ENCODE data around the gene GOPC.

GOPC gene

GRCh38 chr6:117545161-117545595 is 57.1 kb downstream of the GOPC start:
- Histone ChIP-seq H3K36me3 (ENCODE audit: control insufficient read depth, insufficient read depth, low read length) (no peaks in the 10 kb centered on the region), H3K9ac (ENCODE audit: low read depth, low read length) (no peak overlapping the region)

GRCh38 chr6:117544716-117545115 is 57.6 kb downstream of the GOPC start:
- Histone ChIP-seq H3K4me3 (ENCODE audit: low read depth, low read length) (no peak overlapping the region), H3K4me1 (ENCODE audit: control insufficient read depth, insufficient read depth, low read length) (peaks cover 3% of the 10 kb centered on the region), H3K36me3 (ENCODE audit: control insufficient read depth, insufficient read depth, low read length) (no peaks in the 10 kb centered on the region), H3K9me3 (ENCODE audit: control insufficient read depth, insufficient read depth, low read length) (no peaks in the 10 kb centered on the region), H3K9ac (ENCODE audit: low read depth, low read length) (no peak overlapping the region), H3K27me3 (ENCODE audit: control insufficient read depth, insufficient read depth, low read length) (peaks cover 2% of the 10 kb centered on the region)

More at GRCh38 chr6:117545161-117545595, 57.1 kb downstream of the GOPC start:
- Histone ChIP-seq H3K27me3 (ENCODE audit: control insufficient read depth, insufficient read depth, low read length) (peaks cover 2% of the 10 kb centered on the region), H3K9me3 (ENCODE audit: control insufficient read depth, insufficient read depth, low read length) (no peaks in the 10 kb centered on the region), H3K4me3 (ENCODE audit: low read depth, low read length) (no peak overlapping the region), H3K4me1 (ENCODE audit: control insufficient read depth, insufficient read depth, low read length) (peaks cover 3% of the 10 kb centered on the region)

DNA sequence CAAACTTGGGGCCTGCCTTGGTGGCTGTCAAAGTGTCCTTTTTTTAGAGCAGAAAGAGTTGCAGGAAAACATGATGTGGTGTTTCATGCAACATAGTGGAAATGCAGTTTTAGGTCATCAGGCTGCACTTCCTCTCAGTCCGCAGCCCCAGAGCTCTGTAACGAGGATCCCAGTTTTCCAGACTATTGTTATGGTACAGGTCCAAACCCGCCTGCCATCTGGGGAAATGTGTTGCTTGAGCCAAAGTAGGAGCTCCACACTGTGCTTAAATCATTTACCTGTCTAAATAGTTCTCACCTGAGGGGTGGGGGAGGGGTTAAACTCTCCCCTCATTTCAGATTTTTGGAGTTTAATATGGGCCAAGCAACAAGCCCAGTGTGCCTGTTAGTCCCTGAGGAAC is 59.8 kb downstream of the GOPC start:
- no peaks in the 10 kb centered on the region for H3K9me3 ChIP-seq (ENCODE audit: control insufficient read depth, insufficient read depth, low read length)
- H3K36me3 ChIP-seq (ENCODE audit: control insufficient read depth, insufficient read depth, low read length) = no peaks in the 10 kb centered on the region
- no peak overlapping the region for H3K4me3 ChIP-seq (ENCODE audit: low read depth, low read length)
- no peaks in the 10 kb centered on the region for H3K4me1 ChIP-seq (ENCODE audit: control insufficient read depth, insufficient read depth, low read length)
- H3K9ac ChIP-seq (ENCODE audit: low read depth, low read length) = no peak overlapping the region
- H3K27me3 ChIP-seq (ENCODE audit: control insufficient read depth, insufficient read depth, low read length) = no peaks in the 10 kb centered on the region

DNA sequence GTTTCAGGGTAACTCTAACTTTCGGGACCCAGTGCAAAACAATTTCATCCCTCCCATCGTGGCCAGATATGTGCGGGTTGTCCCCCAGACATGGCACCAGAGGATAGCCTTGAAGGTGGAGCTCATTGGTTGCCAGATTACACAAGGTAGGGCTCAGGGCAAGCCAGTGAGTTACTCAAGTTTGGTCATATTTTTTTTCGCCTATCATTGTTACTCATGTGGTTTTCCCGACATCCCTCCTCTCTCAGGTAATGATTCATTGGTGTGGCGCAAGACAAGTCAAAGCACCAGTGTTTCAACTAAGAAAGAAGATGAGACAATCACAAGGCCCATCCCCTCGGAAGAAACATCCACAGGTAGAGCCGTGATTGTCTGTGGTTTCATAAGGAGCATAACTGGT is 61.6 kb downstream of the GOPC start:
- Histone ChIP-seq H3K27me3 (ENCODE audit: control insufficient read depth, insufficient read depth, low read length) (no peaks in the 10 kb centered on the region), H3K4me1 (ENCODE audit: control insufficient read depth, insufficient read depth, low read length) (no peaks in the 10 kb centered on the region), H3K36me3 (ENCODE audit: control insufficient read depth, insufficient read depth, low read length) (no peaks in the 10 kb centered on the region), H3K9me3 (ENCODE audit: control insufficient read depth, insufficient read depth, low read length) (no peaks in the 10 kb centered on the region), H3K9ac (ENCODE audit: low read depth, low read length) (no peak overlapping the region), H3K4me3 (ENCODE audit: low read depth, low read length) (no peak overlapping the region)

- H3K9me3 ChIP-seq (ENCODE audit: control insufficient read depth, insufficient read depth, low read length) = no peaks in the 10 kb centered on the region
- no peak overlapping the region for H3K9ac ChIP-seq (ENCODE audit: low read depth, low read length)
- H3K36me3 ChIP-seq (ENCODE audit: control insufficient read depth, insufficient read depth, low read length) = no peaks in the 10 kb centered on the region
Measured at GRCh38 chr6:117538615-117539014, 63.7 kb downstream of the GOPC start.

DNA sequence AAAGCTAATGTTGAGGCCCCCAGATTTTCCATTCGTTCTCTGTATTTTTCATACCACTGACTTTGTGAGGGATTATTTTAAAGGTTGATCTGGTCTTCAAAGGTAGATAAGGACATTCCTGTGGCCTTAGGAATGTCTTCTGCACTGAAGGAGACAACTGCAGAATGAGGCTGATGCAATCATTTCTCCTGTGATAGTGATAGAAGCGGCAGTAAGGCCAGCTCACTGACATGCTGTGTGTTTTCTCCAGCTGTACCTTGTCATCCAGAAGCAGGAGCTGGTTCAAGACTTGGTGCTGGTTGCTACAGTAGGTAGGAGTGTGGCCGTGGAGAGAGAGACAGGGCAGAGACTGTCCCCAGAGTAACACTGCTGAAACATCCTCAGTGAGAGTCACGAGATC is 66.0 kb downstream of the GOPC start:
- Histone ChIP-seq H3K4me3 (ENCODE audit: low read depth, low read length) (no peak overlapping the region), H3K36me3 (ENCODE audit: control insufficient read depth, insufficient read depth, low read length) (no peaks in the 10 kb centered on the region), H3K27me3 (ENCODE audit: control insufficient read depth, insufficient read depth, low read length) (no peaks in the 10 kb centered on the region), H3K9me3 (ENCODE audit: control insufficient read depth, insufficient read depth, low read length) (no peaks in the 10 kb centered on the region), H3K4me1 (ENCODE audit: control insufficient read depth, insufficient read depth, low read length) (no peaks in the 10 kb centered on the region), H3K9ac (ENCODE audit: low read depth, low read length) (no peak overlapping the region)

More at GRCh38 chr6:117538615-117539014, 63.7 kb downstream of the GOPC start:
- Histone ChIP-seq H3K4me3 (ENCODE audit: low read depth, low read length) (no peak overlapping the region), H3K4me1 (ENCODE audit: control insufficient read depth, insufficient read depth, low read length) (no peaks in the 10 kb centered on the region), H3K27me3 (ENCODE audit: control insufficient read depth, insufficient read depth, low read length) (no peaks in the 10 kb centered on the region)

GRCh38 chr6:117534974-117535373 is 67.3 kb downstream of the GOPC start:
- Histone ChIP-seq H3K4me3 (ENCODE audit: low read depth, low read length) (no peak overlapping the region), H3K4me1 (ENCODE audit: control insufficient read depth, insufficient read depth, low read length) (no peaks in the 10 kb centered on the region), H3K36me3 (ENCODE audit: control insufficient read depth, insufficient read depth, low read length) (no peaks in the 10 kb centered on the region), H3K27me3 (ENCODE audit: control insufficient read depth, insufficient read depth, low read length) (no peaks in the 10 kb centered on the region), H3K9ac (ENCODE audit: low read depth, low read length) (no peak overlapping the region), H3K9me3 (ENCODE audit: control insufficient read depth, insufficient read depth, low read length) (no peaks in the 10 kb centered on the region)

DNA sequence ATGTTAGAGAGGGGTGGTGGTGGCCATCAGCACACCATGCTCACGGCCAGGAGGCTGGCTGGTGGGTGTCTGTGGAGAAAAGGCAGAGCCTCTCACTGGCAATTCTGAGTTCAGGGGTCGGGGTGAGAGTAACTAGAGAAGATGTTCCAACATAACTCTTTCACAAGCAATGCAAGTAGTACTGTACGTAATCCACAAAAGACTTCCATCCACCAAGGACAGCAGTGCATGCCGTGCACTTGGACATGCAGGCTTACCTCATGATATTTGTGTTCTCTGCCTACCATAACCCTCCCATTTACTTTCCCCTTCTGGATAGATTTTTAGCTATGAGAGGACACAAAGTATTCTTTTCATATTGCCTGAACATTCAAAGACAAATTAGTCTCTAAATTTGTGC is 68.5 kb downstream of the GOPC start:
- H3K36me3 ChIP-seq (ENCODE audit: control insufficient read depth, insufficient read depth, low read length) = no peaks in the 10 kb centered on the region
- H3K9ac ChIP-seq (ENCODE audit: low read depth, low read length) = no peak overlapping the region
- H3K9me3 ChIP-seq (ENCODE audit: control insufficient read depth, insufficient read depth, low read length) = no peaks in the 10 kb centered on the region
- H3K4me3 ChIP-seq (ENCODE audit: low read depth, low read length) = no peak overlapping the region
- H3K4me1 ChIP-seq (ENCODE audit: control insufficient read depth, insufficient read depth, low read length) = no peaks in the 10 kb centered on the region
- no peaks in the 10 kb centered on the region for H3K27me3 ChIP-seq (ENCODE audit: control insufficient read depth, insufficient read depth, low read length)

GRCh38 chr6:117531809-117532725 is 70.2 kb downstream of the GOPC start:
- H3K9ac ChIP-seq (ENCODE audit: low read depth, low read length) = no peak overlapping the region
- H3K4me3 ChIP-seq (ENCODE audit: low read depth, low read length) = no peak overlapping the region
- H3K36me3 ChIP-seq (ENCODE audit: control insufficient read depth, insufficient read depth, low read length) = no peaks in the 10 kb centered on the region
- H3K4me1 ChIP-seq (ENCODE audit: control insufficient read depth, insufficient read depth, low read length) = no peaks in the 10 kb centered on the region
- no peaks in the 10 kb centered on the region for H3K9me3 ChIP-seq (ENCODE audit: control insufficient read depth, insufficient read depth, low read length)
- H3K27me3 ChIP-seq (ENCODE audit: control insufficient read depth, insufficient read depth, low read length) = no peaks in the 10 kb centered on the region

- Histone ChIP-seq H3K4me3 (ENCODE audit: low read depth, low read length) (no peak overlapping the region), H3K9me3 (ENCODE audit: control insufficient read depth, insufficient read depth, low read length) (no peaks in the 10 kb centered on the region), H3K36me3 (ENCODE audit: control insufficient read depth, insufficient read depth, low read length) (no peaks in the 10 kb centered on the region), H3K27me3 (ENCODE audit: control insufficient read depth, insufficient read depth, low read length) (no peaks in the 10 kb centered on the region), H3K4me1 (ENCODE audit: control insufficient read depth, insufficient read depth, low read length) (no peaks in the 10 kb centered on the region), H3K9ac (ENCODE audit: low read depth, low read length) (no peak overlapping the region)
Measured at GRCh38 chr6:117531346-117531745, 71.0 kb downstream of the GOPC start.

- Histone ChIP-seq H3K9ac (ENCODE audit: low read depth, low read length) (no peak overlapping the region), H3K4me1 (ENCODE audit: control insufficient read depth, insufficient read depth, low read length) (no peaks in the 10 kb centered on the region), H3K4me3 (ENCODE audit: low read depth, low read length) (no peak overlapping the region), H3K9me3 (ENCODE audit: control insufficient read depth, insufficient read depth, low read length) (no peaks in the 10 kb centered on the region), H3K27me3 (ENCODE audit: control insufficient read depth, insufficient read depth, low read length) (no peaks in the 10 kb centered on the region), H3K36me3 (ENCODE audit: control insufficient read depth, insufficient read depth, low read length) (no peaks in the 10 kb centered on the region)
Measured at GRCh38 chr6:117530467-117531242, 71.7 kb downstream of the GOPC start.

GRCh38 chr6:117525607-117526006 is 76.7 kb downstream of the GOPC start:
- no peaks in the 10 kb centered on the region for H3K27me3 ChIP-seq (ENCODE audit: control insufficient read depth, insufficient read depth, low read length)
- no peaks in the 10 kb centered on the region for H3K4me1 ChIP-seq (ENCODE audit: control insufficient read depth, insufficient read depth, low read length)
- H3K9ac ChIP-seq (ENCODE audit: low read depth, low read length) = no peak overlapping the region
- H3K4me3 ChIP-seq (ENCODE audit: low read depth, low read length) = no peak overlapping the region
- no peaks in the 10 kb centered on the region for H3K9me3 ChIP-seq (ENCODE audit: control insufficient read depth, insufficient read depth, low read length)
- H3K36me3 ChIP-seq (ENCODE audit: control insufficient read depth, insufficient read depth, low read length) = no peaks in the 10 kb centered on the region
